GM23248 (cell line): ENCODE measurements around the gene FHOD3. TPM values are rescaled to one million over a fixed set of nuclear protein-coding genes. Genes with fewer than 3 reads are reported as not detected.

Experiments used
- DNase-seq: peaks from one replicate; pipeline ENCODE4 v3.0.0-alpha.2; 2015
- H2AFZ ChIP-seq: fragments of 200-600 bp; sonication (generic); 2 replicates; pipeline ENCODE4 v1.6.1; 2016; ENCODE audit warnings: antibody characterized with exemption
- H3F3A ChIP-seq: fragments of 200-600 bp; sonication (generic); 2 replicates; pipeline ENCODE4 v1.6.1; 2016; ENCODE audit warnings: mild to moderate bottlenecking, antibody characterized with exemption, mixed run types; ENCODE audit not compliant: insufficient read depth
- H3K27ac ChIP-seq: fragments of 200-600 bp; sonication (generic); 2 replicates; pipeline ENCODE4 v1.5.1; 2016; ENCODE audit warnings: mild to moderate bottlenecking
- H3K27me3 ChIP-seq: fragments of 200-600 bp; sonication (generic); replicated peaks from 2 replicates; pipeline ENCODE4 v1.6.1; 2016; ENCODE audit warnings: mild to moderate bottlenecking; ENCODE audit not compliant: insufficient read depth
- H3K36me3 ChIP-seq: fragments of 200-600 bp; sonication (generic); 2 replicates; pipeline ENCODE4 v1.6.1; 2016; ENCODE audit warnings: low read depth, mild to moderate bottlenecking
- H3K4me1 ChIP-seq: fragments of 200-600 bp; sonication (generic); 2 replicates; pipeline ENCODE4 v1.6.1; 2016; ENCODE audit warnings: mild to moderate bottlenecking; ENCODE audit not compliant: insufficient read depth
- H3K4me2 ChIP-seq: fragments of 200-600 bp; sonication (generic); one replicate; pipeline ENCODE4 v1.6.1; 2016; ENCODE audit warnings: mild to moderate bottlenecking; ENCODE audit not compliant: unreplicated experiment
- H3K4me3 ChIP-seq: fragments of 200-600 bp; sonication (generic); 2 replicates; pipeline ENCODE4 v1.5.1; 2016; ENCODE audit warnings: mild to moderate bottlenecking
- H3K79me2 ChIP-seq: fragments of 200-600 bp; sonication (generic); 2 replicates; pipeline ENCODE4 v1.6.1; 2016; ENCODE audit warnings: mild to moderate bottlenecking; ENCODE audit not compliant: insufficient read depth
- H3K9ac ChIP-seq: fragments of 200-600 bp; sonication (generic); 2 replicates; pipeline ENCODE4 v1.6.1; 2016; ENCODE audit warnings: mild to moderate bottlenecking
- H3K9me2 ChIP-seq: fragments of 200-600 bp; sonication (generic); 2 replicates; pipeline ENCODE4 v1.6.1; 2016; ENCODE audit warnings: mixed run types, mild to moderate bottlenecking, moderate library complexity; ENCODE audit not compliant: insufficient read depth
- H3K9me3 ChIP-seq: fragments of 200-600 bp; sonication (generic); one replicate; pipeline ENCODE4 v1.6.1; 2017; ENCODE audit warnings: low read depth
- H4K20me1 ChIP-seq: fragments of 200-600 bp; sonication (generic); 2 replicates; pipeline ENCODE4 v1.6.0; 2016; ENCODE audit not compliant: insufficient read depth
- EZH2 ChIP-seq: fragments of 200-600 bp; sonication (generic); IDR thresholded peaks from 2 replicates; pipeline ENCODE4 v1.6.1; 2018; ENCODE audit warnings: antibody characterized with exemption, mild to moderate bottlenecking; ENCODE audit not compliant: insufficient read depth, poor library complexity, severe bottlenecking
- EZH2phosphoT487 ChIP-seq: fragments of 200-600 bp; sonication (generic); IDR thresholded peaks from 2 replicates; pipeline ENCODE4 v1.6.1; 2018; ENCODE audit warnings: antibody characterized with exemption, moderate library complexity, mild to moderate bottlenecking, low read depth; ENCODE audit not compliant: insufficient read depth
- WGBS, 2 experiments: methylation state at CpG; one replicate each; pipeline ENCODE4 v1.1.6; 2015 to 2017; ENCODE audit warnings: low lambda C conversion rate in 2 of 2, low coverage in 1 of 2; ENCODE audit errors: missing lambda C conversion rate in 2 of 2; 5-methylcytosine and 5-hydroxymethylcytosine counted together
- in situ Hi-C: fragments of 300-500 bp; cut with MboI; formaldehyde crosslinking; loops from 2 replicates; pipeline ENCODE4 v1.15.0; 2020
- polyA plus RNA-seq: library from polyadenylated mRNA; unstranded; fragments of >200 nt; fragmentation: Nextera tagmentation; extraction: Ambion mirVana; gene quantifications from 2 replicates; pipeline ENCODE4 v1.2.1, GENCODE V29; 2016
- total RNA-seq: library from RNA; depleted of rRNA; stranded (reverse); fragments of >200 nt; shearing (Covaris generic); gene quantifications from 2 replicates; pipeline ENCODE4 v1.2.3, GENCODE V29; 2014

The FHOD3 gene
- total and polyA plus RNA-seq, 2 experiments from 2014 or later, result 1.6 to 10.1 TPM

- 89 to 90% methylated on average over 6 of the region's 6 CpGs for WGBS, 2 experiments
- in situ Hi-C loops, result no loop called here
Measured at GRCh38 chr18:36299015-36299414, 1.5 kb downstream of the FHOD3 start.

DNA sequence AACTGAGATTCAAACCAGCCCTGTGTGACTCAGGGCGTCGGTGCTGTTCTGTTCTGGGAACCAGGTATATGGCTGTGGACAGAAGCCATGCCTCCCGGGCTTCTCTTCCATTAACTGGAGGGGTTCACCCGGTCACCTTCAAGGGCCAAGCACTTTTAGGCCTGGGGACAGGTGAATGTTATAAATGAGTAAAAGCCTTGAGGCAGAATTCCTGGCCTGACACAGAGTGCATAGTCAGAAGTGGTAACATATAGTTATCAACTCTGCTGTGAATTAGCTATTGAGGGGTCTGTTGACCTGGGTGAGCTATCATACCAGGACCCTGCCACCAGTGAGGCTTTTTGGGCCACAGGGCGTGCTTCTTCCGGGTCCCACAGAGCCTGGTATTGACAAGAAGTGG, 2.7 kb downstream of the FHOD3 start:
- H3K27ac ChIP-seq, result no peak overlapping the region
- 94 to 98% methylated on average over 6 of the region's 6 CpGs for WGBS, 2 experiments
- H3K79me2 ChIP-seq, result peaks cover 63% of the 10 kb centered on the region
- no peak for DNase-seq
- H3F3A ChIP-seq, result peaks cover 10% of the 10 kb centered on the region; the same call in 1 of the 2 replicates
- no peak overlapping the region for H3K9ac ChIP-seq
- H3K4me1 ChIP-seq, result peaks cover 8% of the 10 kb centered on the region
- in situ Hi-C loops, result loop anchor here (10.0 kb wide), 1 partner anchor 275 kb away; no protein-coding TSS in a partner anchor
- no peaks in the 10 kb centered on the region for H3K27me3 ChIP-seq
- H3K9me2 ChIP-seq, result no peaks in the 10 kb centered on the region
- H4K20me1 ChIP-seq, result no peaks in the 10 kb centered on the region
- no peak overlapping the region for H3K4me3 ChIP-seq
- H3K9me3 ChIP-seq, result no peaks in the 10 kb centered on the region
- no peak for TF ChIP-seq EZH2
- no peak overlapping the region for H2AFZ ChIP-seq
- no peak overlapping the region for H3K4me2 ChIP-seq
- H3K36me3 ChIP-seq, result no peaks in the 10 kb centered on the region

More at GRCh38 chr18:36299015-36299414, 1.5 kb downstream of the FHOD3 start:
- H2AFZ ChIP-seq, result no peak overlapping the region
- H3K9ac ChIP-seq, result no peak overlapping the region
- H3K9me2 ChIP-seq, result no peaks in the 10 kb centered on the region
- H3K4me2 ChIP-seq, result peak overlapping the region; percentile 90
- TF ChIP-seq EZH2phosphoT487 (no peak), EZH2 (no peak)
- no peaks in the 10 kb centered on the region for H3K36me3 ChIP-seq
- H3K79me2 ChIP-seq, result peaks cover 51% of the 10 kb centered on the region
- no peaks in the 10 kb centered on the region for H3K9me3 ChIP-seq
- H3K27ac ChIP-seq, result no peak overlapping the region
- H3K4me1 ChIP-seq, result peaks cover 15% of the 10 kb centered on the region
- H3F3A ChIP-seq, result peaks cover 22% of the 10 kb centered on the region
- DNase-seq, result no peak
- H3K4me3 ChIP-seq, result peak overlapping the region; percentile 87
- H4K20me1 ChIP-seq, result no peaks in the 10 kb centered on the region
- no peaks in the 10 kb centered on the region for H3K27me3 ChIP-seq

DNA sequence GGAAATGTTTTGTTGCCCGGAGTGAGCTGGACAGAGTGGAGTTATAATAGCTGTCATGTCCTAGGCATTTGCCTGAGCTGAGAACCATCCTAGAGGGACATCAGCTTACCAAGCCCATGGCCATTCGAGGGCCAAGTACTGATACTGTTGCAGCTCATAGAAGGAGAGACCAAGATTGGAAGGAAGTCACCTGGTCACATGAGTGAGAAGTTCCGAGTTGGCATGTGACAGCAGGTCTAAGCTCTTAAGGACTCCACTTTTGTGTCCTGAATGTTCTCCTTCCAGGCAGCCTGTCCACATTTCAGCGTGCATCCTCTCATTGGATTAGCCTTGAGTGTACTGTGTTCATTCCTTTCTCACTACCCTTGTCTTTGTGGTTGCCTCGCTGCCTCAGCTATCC, 4.4 kb downstream of the FHOD3 start:
- Histone ChIP-seq H3K4me1 (peaks cover 8% of the 10 kb centered on the region), H3K4me2 (no peak overlapping the region), H3F3A (0 out of 2 replicates have a peak, but pooled peaks cover 8% of the 10 kb centered on the region), H3K27me3 (no peaks in the 10 kb centered on the region), H3K36me3 (no peaks in the 10 kb centered on the region), H4K20me1 (no peaks in the 10 kb centered on the region), H2AFZ (no peak overlapping the region), H3K9me3 (no peaks in the 10 kb centered on the region), H3K9me2 (no peaks in the 10 kb centered on the region), H3K4me3 (no peak overlapping the region), H3K9ac (no peak overlapping the region), H3K79me2 (peaks cover 80% of the 10 kb centered on the region), H3K27ac (no peak overlapping the region)
- TF ChIP-seq EZH2phosphoT487 (no peak), EZH2 (no peak)
- 78 to 83% methylated on average over 5 of the region's 5 CpGs for WGBS, 2 experiments
- in situ Hi-C loops, result loop anchor here (10.0 kb wide), 1 partner anchor 273 kb away; no protein-coding TSS in a partner anchor
- no peak for DNase-seq

DNA sequence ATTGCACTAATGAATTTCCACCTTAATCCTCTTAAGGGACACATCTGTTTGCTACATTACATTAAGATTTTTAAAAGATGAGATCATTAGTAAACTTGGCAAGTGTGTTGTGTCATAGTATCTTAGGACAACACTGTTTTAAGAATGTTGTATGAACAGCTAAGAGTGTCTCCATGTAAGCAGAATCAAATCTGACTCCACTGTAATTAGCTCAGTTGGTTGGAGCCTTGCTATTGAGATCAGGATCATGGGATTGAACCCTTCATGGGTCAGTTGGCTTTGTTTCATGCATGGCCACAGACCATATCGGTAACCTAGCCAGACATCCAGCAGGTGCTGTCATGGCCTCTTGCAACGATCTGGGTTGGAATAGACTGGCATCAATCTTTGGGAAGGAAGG, 5.2 kb downstream of the FHOD3 start:
- Histone ChIP-seq H3K4me2 (no peak overlapping the region), H4K20me1 (no peaks in the 10 kb centered on the region), H3K4me3 (no peak overlapping the region), H3K27me3 (no peaks in the 10 kb centered on the region), H3K9me3 (no peaks in the 10 kb centered on the region), H3K36me3 (no peaks in the 10 kb centered on the region), H3K9me2 (no peaks in the 10 kb centered on the region), H2AFZ (no peak overlapping the region), H3K27ac (no peak overlapping the region), H3K9ac (no peak overlapping the region), H3F3A (0 out of 2 replicates have a peak, but pooled peaks cover 11% of the 10 kb centered on the region), H3K4me1 (peaks cover 14% of the 10 kb centered on the region), H3K79me2 (peaks cover 82% of the 10 kb centered on the region)
- 97 to 100% methylated on average over 2 of the region's 2 CpGs for WGBS, 2 experiments
- TF ChIP-seq EZH2phosphoT487 (no peak), EZH2 (no peak)
- in situ Hi-C loops, result loop anchor here (10.0 kb wide), 1 partner anchor 272 kb away; no protein-coding TSS in a partner anchor
- DNase-seq, result peak; percentile 66
